Naive thymus-derived CD8-positive, alpha-beta T cell (primary cell): ENCODE measurements around the gene ZNF138. TPM values are rescaled to one million over a fixed set of nuclear protein-coding genes. Genes with fewer than 3 reads are reported as not detected.

Experiments used
- ATAC-seq, 2 donors: fragments of 150-1000 bp; cut with Tn5 transposase in 1 of 2; sonication (Bioruptor Pico), chemical (Tn5 transposase) in 1 of 2; 1 replicate in 1 of 2; 2 replicates in 1 of 2; pipeline ENCODE4 v1.10.0; 2021; ENCODE audit warnings: mild to moderate bottlenecking in 2 of 2, moderate library complexity in 2 of 2
- POLR2A ChIA-PET: fragments of 350-600 bp; sonication (Branson Sonifier 250); formaldehyde crosslinking; loops from one replicate; lab custom pipeline; 2021; ENCODE audit warnings: antibody characterized with exemption; lab: Charles Lee
- DNase-seq, 10 donors: peaks; one replicate each; pipeline versions ENCODE4 v3.0.0 to v3.0.0-alpha.2; 2020 to 2022
- H3K27ac Mint-ChIP-seq, 10 donors: one replicate each; pipeline ENCODE4 v1.8.0; 2020 to 2022; ENCODE audit warnings: mild to moderate bottlenecking in 10 of 10, mixed read lengths in 10 of 10, moderate library complexity in 4 of 10, inconsistent platforms in 1 of 10
- H3K27me3 Mint-ChIP-seq, 5 donors: one replicate each; pipeline ENCODE4 v1.8.0; 2021 to 2022; ENCODE audit warnings: mixed read lengths in 5 of 5
- H3K36me3 Mint-ChIP-seq, 3 donors: one replicate each; pipeline ENCODE4 v1.8.0; 2020 to 2022; ENCODE audit warnings: mixed read lengths in 3 of 3, mild to moderate bottlenecking in 2 of 3, inconsistent platforms in 1 of 3
- H3K4me1 Mint-ChIP-seq, 4 donors: one replicate each; pipeline ENCODE4 v1.8.0; 2021 to 2022; ENCODE audit warnings: mixed read lengths in 4 of 4
- H3K4me3 Mint-ChIP-seq, 10 donors: one replicate each; pipeline ENCODE4 v1.8.0; 2020 to 2022; ENCODE audit warnings: mild to moderate bottlenecking in 10 of 10, mixed read lengths in 10 of 10, moderate library complexity in 6 of 10, inconsistent platforms in 1 of 10
- H3K9me3 Mint-ChIP-seq, 9 donors: one replicate each; pipeline ENCODE4 v1.8.0; 2020 to 2022; ENCODE audit warnings: mixed read lengths in 9 of 9, mild to moderate bottlenecking in 3 of 9, inconsistent platforms in 1 of 9, moderate library complexity in 1 of 9
- polyA plus RNA-seq, 3 donors: library from polyadenylated mRNA; unstranded; fragments of 300-500 nt; fragmentation: Illumina TruSeq; gene quantifications; one replicate each; pipeline ENCODE4 v1.2.3, GENCODE V29; 2021
- total RNA-seq, 8 experiments: library from RNA in 2 of 8; stranded (reverse) in 2 of 8; gene quantifications; one replicate each; pipeline ENCODE4 v1.2.3 and lab custom pipeline; 2021 to 2026

The ZNF138 gene
- total and polyA plus RNA-seq, 5 experiments from 2014 or later, result 9.2 to 20.4 (median 13.0) TPM

- H3K27me3 Mint-ChIP-seq, result peaks cover 0 to 18% (median 3%) of the 10 kb centered on the region in 5 donors
- H3K4me1 Mint-ChIP-seq, result no peaks in the 10 kb centered on the region
- no peak overlapping the region for H3K4me3 Mint-ChIP-seq
- H3K9me3 Mint-ChIP-seq, result peaks cover 0 to 28% (median 9%) of the 10 kb centered on the region in 9 donors
- POLR2A ChIA-PET, result no interaction called here
- H3K27ac Mint-ChIP-seq, result no peak overlapping the region
- H3K36me3 Mint-ChIP-seq, result peaks cover 0 to 14% (median 0%) of the 10 kb centered on the region in 3 donors
- no peak for ATAC-seq
- DNase-seq, result no peak
These were observed 76.4 kb downstream of the ZNF138 start for GRCh38 chr7:64870656-64871055.

DNA sequence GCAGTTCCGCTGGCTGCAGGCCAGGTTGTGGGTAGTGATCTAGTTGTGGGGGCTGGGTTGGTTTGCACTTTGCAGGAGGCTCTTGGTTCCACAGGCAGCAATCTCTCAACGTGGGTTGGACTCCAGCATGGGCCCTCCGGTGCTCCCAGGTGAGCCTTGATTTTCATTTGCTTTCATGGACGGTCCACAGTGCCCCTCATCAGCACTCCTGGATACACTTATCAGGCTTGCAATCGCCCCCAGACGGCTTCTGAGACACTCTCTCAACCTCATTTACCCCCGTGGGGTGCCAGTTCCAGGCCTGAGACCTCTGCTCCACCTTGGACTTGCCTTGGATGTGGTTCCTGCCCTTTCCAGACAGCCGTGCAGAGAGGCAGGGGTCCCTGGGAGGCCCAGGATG, 77.5 kb downstream of the ZNF138 start:
- H3K9me3 Mint-ChIP-seq, result peaks cover 0 to 22% (median 9%) of the 10 kb centered on the region in 9 donors
- DNase-seq (no peak), ATAC-seq (no peak)
- peaks cover 0 to 22% (median 7%) of the 10 kb centered on the region in 5 donors for H3K27me3 Mint-ChIP-seq
- no peak overlapping the region for H3K27ac Mint-ChIP-seq
- POLR2A ChIA-PET, result no interaction called here
- H3K4me1 Mint-ChIP-seq, result no peaks in the 10 kb centered on the region
- H3K4me3 Mint-ChIP-seq, result no peak overlapping the region
- peaks cover 0 to 14% (median 4%) of the 10 kb centered on the region in 3 donors for H3K36me3 Mint-ChIP-seq

DNA sequence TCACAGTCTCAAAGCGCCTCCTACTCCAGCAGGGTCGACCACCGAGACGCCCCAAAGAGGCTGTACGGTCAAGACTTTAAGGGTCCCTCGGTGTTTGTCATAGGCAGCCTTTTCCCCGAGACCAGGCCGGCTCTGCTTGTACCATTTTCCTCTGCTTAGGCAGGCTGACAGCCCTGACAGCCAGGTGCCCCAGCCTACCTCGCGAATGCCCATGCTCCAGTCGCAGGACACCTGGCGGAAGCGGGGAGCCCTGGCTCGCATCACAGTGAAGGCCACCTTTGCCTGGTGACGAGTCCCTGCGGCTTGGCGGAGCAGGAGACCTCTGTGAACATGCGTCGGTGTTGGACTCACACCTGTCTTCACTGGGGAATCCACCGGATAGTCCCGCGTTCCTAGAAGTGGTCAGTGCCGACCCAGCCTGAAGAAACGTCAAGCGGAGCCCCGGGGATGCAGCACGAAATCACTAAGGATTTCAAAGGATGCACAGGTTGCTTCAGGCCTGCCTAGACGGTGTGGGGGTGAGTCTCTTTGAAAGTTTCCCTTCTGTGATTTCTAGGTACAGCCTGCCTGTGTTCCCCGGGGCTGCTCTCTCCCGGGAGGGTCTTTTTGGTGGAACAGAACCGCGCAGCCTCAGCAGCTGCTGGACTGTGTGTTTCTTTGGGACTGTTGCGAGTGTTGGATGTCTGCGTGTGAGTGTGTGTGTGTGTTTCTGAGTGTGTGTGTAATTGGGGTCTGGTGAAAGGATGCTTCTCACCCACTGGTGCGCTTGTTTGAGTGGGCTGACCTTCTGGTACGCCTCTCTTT, 78.3 kb downstream of the ZNF138 start:
- Mint-ChIP-seq H3K4me3 (no peak overlapping the region), H3K9me3 (peaks cover 0 to 21% (median 9%) of the 10 kb centered on the region in 9 donors), H3K4me1 (peaks cover 4 to 7% (median 6%) of the 10 kb centered on the region in 4 donors), H3K36me3 (peaks cover 0 to 10% (median 5%) of the 10 kb centered on the region in 3 donors), H3K27me3 (peaks cover 0 to 26% (median 14%) of the 10 kb centered on the region in 5 donors), H3K27ac (no peak overlapping the region)
- no peak for ATAC-seq
- DNase-seq, result no peak
- POLR2A ChIA-PET, result no interaction called here

DNA sequence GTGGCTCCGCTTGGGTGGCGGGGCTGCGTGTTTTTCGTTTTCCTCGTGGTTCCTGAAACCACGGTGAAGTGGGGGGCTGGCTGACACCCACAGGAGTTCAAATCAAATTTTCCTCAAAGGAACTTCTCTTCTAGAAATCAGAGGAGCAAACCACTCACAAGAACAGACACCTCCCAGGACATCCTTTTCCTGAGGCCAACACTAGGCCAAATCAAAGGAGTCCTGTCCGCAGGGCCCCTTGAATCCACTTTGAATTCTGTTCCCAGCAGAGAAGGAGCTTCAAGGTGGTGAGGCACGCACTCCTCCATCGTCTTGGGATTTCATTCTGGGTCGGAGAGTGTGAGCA, 78.9 kb downstream of the ZNF138 start:
- Mint-ChIP-seq H3K27me3 (peaks cover 0 to 29% (median 20%) of the 10 kb centered on the region in 5 donors), H3K36me3 (peaks cover 0 to 9% (median 5%) of the 10 kb centered on the region in 3 donors), H3K9me3 (peaks cover 0 to 17% (median 6%) of the 10 kb centered on the region in 9 donors), H3K4me3 (no peak overlapping the region), H3K27ac (no peak overlapping the region), H3K4me1 (peaks cover 6 to 11% (median 9%) of the 10 kb centered on the region in 4 donors)
- POLR2A ChIA-PET, result no interaction called here
- ATAC-seq, result no peak
- DNase-seq, result no peak

GRCh38 chr7:64873517-64873916, 79.3 kb downstream of the ZNF138 start:
- Mint-ChIP-seq H3K4me1 (peaks cover 6 to 11% (median 9%) of the 10 kb centered on the region in 4 donors), H3K27ac (no peak overlapping the region), H3K9me3 (peaks cover 0 to 15% (median 6%) of the 10 kb centered on the region in 9 donors), H3K36me3 (peaks cover 0 to 9% (median 5%) of the 10 kb centered on the region in 3 donors), H3K4me3 (no peak overlapping the region), H3K27me3 (peaks cover 0 to 30% (median 24%) of the 10 kb centered on the region in 5 donors)
- DNase-seq (no peak), ATAC-seq (no peak)
- POLR2A ChIA-PET, result no interaction called here

- Mint-ChIP-seq H3K9me3 (peaks cover 0 to 15% (median 6%) of the 10 kb centered on the region in 9 donors), H3K4me3 (no peak overlapping the region), H3K27ac (no peak overlapping the region), H3K4me1 (peaks cover 6 to 15% (median 11%) of the 10 kb centered on the region in 4 donors), H3K27me3 (peaks cover 5 to 36% (median 30%) of the 10 kb centered on the region in 5 donors), H3K36me3 (peaks cover 0 to 12% (median 5%) of the 10 kb centered on the region in 3 donors)
- POLR2A ChIA-PET, result no interaction called here
- ATAC-seq, result no peak
- no peak for DNase-seq
These were observed 79.9 kb downstream of the ZNF138 start for GRCh38 chr7:64874114-64874513.

DNA sequence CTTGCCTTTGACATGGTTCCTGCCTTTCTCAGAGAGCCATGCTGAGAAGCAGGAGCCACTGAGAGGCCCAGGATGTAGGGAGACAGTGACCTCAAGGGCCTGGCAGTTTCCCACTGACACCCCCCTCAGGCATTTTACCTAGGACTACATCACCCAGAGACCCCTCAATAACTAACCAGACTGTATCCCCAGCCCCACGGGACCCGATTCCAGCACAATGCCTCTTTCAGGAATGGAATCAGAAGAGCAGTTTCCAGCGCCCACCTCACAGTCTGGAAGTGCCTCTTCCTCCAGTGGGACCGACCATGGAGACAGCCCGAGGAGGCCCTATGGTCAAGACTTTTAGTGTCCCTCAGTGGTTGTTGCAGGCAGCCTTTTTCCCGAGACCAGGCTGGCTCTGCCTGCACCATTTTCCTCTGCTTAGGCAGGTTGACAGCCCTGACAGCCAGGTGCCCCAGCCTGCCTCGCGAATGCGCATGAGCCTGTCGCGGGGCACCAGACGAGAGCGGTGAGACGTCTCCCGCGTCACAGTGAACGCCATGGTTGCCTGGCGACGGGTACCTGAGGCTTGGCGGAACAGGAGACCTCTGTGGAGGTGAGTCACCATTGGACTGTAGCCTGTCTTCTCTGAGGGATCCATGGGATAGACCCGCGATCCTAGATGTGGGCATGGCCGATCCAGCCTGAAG, 80.5 kb downstream of the ZNF138 start:
- Mint-ChIP-seq H3K36me3 (peaks cover 0 to 12% (median 5%) of the 10 kb centered on the region in 3 donors), H3K4me3 (no peak overlapping the region), H3K9me3 (peaks cover 0 to 15% (median 6%) of the 10 kb centered on the region in 9 donors), H3K4me1 (peaks cover 6 to 17% (median 11%) of the 10 kb centered on the region in 4 donors), H3K27ac (no peak overlapping the region), H3K27me3 (peaks cover 5 to 36% (median 31%) of the 10 kb centered on the region in 5 donors)
- POLR2A ChIA-PET, result no interaction called here
- DNase-seq, result peak in 1 of 10 donors; percentile 34
- ATAC-seq, result no peak

- DNase-seq (peak in 1 of 10 donors; percentile 53), ATAC-seq (no peak)
- Mint-ChIP-seq H3K4me1 (peaks cover 6 to 17% (median 11%) of the 10 kb centered on the region in 4 donors), H3K27me3 (peaks cover 7 to 41% (median 30%) of the 10 kb centered on the region in 5 donors), H3K27ac (peak overlapping the region in 1 of 10 donors; percentile 40), H3K36me3 (peaks cover 0 to 12% (median 5%) of the 10 kb centered on the region in 3 donors), H3K9me3 (peaks cover 0 to 14% (median 5%) of the 10 kb centered on the region in 9 donors), H3K4me3 (no peak overlapping the region)
- POLR2A ChIA-PET, result no interaction called here
These were observed 81.0 kb downstream of the ZNF138 start for GRCh38 chr7:64875258-64875657.

DNA sequence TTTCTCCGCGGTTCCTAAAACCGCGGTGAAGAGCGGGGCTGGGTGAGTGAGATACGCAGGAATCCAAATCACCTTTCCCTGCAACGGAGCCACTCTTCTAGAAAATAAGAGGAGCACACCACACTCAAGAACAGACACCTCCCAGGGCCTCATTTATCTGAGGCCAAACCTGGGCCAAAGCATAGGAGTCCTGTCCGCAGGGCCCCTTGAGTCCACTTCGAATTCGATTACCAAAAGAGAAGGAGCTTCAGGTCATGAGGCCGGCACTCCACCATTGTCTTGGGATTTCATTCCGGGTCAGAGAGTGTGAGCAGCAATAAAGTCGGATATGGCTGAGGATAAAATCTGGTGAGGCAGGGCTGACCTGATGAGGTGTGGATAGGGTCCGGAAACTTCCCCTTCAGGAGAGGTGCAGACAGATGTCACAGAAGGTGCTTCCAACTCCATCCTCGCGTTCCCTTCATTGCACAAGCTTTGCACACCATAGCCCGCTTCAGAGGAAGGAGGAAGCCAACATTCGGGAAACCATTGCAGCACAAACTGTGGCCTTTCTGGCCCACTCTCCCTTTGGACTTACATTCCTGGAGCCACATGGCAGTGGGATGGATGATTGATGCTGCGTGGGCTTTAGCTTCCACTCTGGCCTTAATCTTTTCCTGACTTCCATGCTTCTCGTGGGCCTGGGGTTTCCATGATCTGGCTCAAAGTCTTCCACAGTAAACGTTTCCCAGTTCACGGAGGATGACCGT, 81.6 kb downstream of the ZNF138 start:
- H3K4me3 Mint-ChIP-seq, result no peak overlapping the region
- peaks cover 7 to 45% (median 26%) of the 10 kb centered on the region in 5 donors for H3K27me3 Mint-ChIP-seq
- H3K27ac Mint-ChIP-seq, result no peak overlapping the region
- H3K9me3 Mint-ChIP-seq, result peaks cover 0 to 9% (median under 1%) of the 10 kb centered on the region in 9 donors
- POLR2A ChIA-PET, result no interaction called here
- peak in 1 of 10 donors; percentile 40 for DNase-seq
- peaks cover 6 to 17% (median 11%) of the 10 kb centered on the region in 4 donors for H3K4me1 Mint-ChIP-seq
- H3K36me3 Mint-ChIP-seq, result peaks cover 0 to 12% (median 5%) of the 10 kb centered on the region in 3 donors
- no peak for ATAC-seq

DNA sequence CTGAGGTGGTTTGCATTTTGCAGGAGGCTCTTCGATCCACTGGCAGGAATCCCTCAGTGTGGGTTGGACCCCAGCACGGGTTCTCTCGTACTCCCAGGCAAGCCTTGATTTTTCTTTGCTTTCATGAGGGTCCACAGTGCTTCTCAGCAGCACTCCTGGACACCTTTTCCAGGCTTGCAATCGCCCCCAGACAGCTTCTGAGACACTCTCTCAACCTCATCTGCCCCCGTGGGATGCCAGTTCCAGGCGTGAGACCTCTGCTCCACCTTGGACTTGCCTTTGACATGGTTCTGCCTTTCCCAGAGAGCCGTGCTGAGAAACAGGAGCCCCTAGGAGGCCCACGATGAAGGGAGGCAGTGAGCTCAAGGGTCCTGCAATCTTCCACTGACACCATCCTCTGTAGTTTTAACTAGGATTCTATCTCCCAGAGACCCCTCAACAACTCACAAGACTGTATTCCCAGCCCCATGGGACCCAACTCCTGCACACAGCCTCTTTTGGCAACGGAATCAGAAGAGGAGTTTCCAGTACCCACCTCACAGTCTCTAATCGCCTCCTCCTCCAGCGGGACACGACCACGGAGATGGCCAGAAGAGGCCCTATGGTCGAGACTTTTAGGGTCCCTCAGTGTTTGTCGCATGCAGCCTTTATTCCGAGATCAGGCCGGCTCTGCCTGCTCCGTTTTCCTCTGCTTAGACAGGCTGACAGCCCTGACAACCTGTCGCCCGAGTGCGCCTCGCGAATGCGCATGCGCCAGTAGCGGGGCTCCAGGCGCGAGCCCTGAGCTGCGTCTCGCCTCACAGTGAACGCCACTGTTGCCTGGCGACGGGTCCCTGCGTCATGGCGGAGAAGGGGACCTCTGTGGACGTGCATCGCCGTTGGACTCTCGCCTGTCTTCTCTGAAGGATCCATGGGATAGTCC, 82.8 kb downstream of the ZNF138 start:
- POLR2A ChIA-PET, result no interaction called here
- H3K27me3 Mint-ChIP-seq, result peaks cover 11 to 56% (median 33%) of the 10 kb centered on the region in 5 donors

More for the DNA sequence above, 82.8 kb downstream of the ZNF138 start:
- Mint-ChIP-seq H3K27ac (peak overlapping the region in 8 of 10 donors; percentile 13 to 94 (median 80)), H3K36me3 (peaks cover 0 to 8% (median 5%) of the 10 kb centered on the region in 3 donors), H3K9me3 (peaks cover 0 to 8% (median 1%) of the 10 kb centered on the region in 9 donors), H3K4me1 (peaks cover 6 to 17% (median 13%) of the 10 kb centered on the region in 4 donors), H3K4me3 (peak overlapping the region; percentile 69 to 86 (median 78))
- DNase-seq (peak; percentile 29 to 88 (median 70)), ATAC-seq (peak; percentile 87 to 95)
